ENCODE data around the gene CMTR1.
A peak's percentile ranks its signal among the peaks of the same experiment; 100 is the strongest.
"Not testable (repeated sequence)": the region's sequence is repeated elsewhere in the genome, so short reads cannot be mapped to it uniquely, and the experiment has no call there.

The CMTR1 gene

DNA sequence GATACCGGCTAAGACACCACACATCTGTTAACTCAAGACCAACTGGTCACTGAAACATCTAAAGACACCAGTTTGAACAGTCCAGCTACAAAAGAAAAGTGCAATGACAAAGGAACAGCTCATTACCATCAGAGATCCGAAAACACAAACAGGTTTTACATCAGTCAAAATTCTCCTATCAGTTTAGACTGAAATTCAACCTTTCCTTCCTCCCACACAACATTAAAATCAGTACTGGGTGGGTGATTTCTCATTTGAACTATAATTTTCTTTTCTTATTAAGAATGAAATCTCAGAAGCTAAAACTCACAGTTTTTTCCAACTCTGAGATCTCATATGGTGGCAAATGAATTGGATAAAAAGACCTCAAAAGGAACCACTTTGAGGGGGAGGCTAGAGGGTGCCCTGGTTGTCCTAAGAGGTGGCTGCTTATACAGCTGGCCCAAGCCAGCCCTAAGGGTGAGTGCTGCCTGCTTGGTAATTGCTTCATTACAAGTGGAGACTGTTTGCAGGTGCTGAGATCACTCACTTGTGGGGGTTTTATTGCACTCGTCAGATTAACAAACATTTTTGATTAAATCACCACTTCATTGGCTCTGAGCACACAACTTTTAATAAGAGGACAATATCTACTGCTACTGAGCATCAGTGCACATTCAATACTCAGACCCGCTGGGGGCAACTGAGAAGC is 62.4 kb downstream of the CMTR1 start:
- DNase-seq, result no peak

DNA sequence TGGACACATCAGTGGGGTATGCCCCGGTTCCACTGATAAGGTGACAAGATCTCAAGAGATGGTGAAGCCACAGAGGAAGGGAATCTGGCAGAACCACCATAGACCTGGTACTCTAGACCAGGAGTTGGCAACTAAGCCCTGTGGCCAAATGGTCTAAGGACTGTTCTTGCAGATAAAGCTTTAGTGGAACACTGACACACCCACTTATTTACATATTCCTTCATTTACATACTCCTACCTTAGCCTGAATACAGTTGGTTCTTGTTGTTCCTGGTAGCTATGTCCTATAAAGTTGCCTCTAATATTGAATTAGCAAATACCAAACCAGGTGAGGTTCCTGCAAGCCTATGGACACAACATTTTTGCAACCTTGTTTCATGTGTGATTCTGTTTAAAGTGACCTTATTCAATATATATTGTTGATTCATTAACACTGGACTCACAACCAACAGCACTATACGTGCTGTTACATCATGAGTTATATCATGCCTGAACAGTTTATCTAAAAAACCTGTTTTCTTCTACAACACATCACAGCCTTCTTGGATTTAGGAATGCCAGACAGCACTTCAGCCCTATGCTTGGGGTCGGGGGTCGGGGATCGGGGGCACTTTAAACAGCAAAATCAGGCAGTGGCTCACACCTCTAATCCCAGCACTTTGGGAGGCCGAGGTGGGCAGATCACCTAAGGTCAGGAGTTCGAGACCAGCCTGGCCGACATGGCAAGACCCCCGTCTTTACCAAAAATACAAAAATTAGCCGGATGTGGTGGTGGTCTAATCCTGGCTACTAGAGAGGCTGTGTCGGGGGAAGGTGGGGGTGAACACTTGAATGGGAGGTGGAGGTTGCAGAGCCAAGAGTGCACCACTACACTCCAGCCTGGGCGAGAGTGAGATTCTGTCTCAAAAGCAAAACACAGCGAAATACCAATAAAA is 64.2 kb downstream of the CMTR1 start:
- no peak for DNase-seq

GRCh38 chr6:37499433-37500293 is 66.6 kb downstream of the CMTR1 start, which contains the start of gene CCDC167:
TSS of gene CCDC167 (minus strand) at chr6:37499893. CDS start at chr6:37499863, 30 bp downstream.
- peak; percentile 95 to 96 for DNase-seq

- DNase-seq, result no peak
Observed at GRCh38 chr6:37500294-37500608, 67.2 kb downstream of the CMTR1 start.

DNA sequence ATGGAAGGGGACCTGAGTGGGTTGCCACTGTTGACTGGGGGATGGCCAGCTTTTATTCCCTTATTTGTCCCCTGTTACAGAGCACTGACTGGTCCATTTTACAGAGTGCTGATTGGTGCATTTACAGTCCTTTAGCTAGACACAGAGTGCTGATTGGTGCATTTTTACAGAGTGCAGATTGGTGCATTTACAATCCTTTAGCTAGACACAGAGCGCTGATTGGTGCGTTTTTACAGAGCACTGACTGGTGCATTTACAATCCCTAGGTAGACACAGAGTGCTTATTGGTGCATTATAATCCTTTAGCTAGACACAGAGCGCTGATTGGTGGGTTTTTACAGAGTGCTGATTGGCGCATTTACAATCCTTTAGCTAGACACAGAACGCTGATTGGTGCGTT is 67.9 kb downstream of the CMTR1 start:
- not testable (repeated sequence) for DNase-seq

GRCh38 chr6:37501632-37502491 is 68.8 kb downstream of the CMTR1 start:
- no peak for DNase-seq

- DNase-seq, result peak in 1 of 2 donors; percentile 34
Observed at GRCh38 chr6:37502703-37503291, 69.8 kb downstream of the CMTR1 start.

- DNase-seq, result no peak
Observed at GRCh38 chr6:37503309-37503965, 70.4 kb downstream of the CMTR1 start.

- DNase-seq, result no peak
Observed at GRCh38 chr6:37504024-37504423, 71.0 kb downstream of the CMTR1 start.

- no peak for DNase-seq
Observed at GRCh38 chr6:37506479-37506878, 73.5 kb downstream of the CMTR1 start.

DNA sequence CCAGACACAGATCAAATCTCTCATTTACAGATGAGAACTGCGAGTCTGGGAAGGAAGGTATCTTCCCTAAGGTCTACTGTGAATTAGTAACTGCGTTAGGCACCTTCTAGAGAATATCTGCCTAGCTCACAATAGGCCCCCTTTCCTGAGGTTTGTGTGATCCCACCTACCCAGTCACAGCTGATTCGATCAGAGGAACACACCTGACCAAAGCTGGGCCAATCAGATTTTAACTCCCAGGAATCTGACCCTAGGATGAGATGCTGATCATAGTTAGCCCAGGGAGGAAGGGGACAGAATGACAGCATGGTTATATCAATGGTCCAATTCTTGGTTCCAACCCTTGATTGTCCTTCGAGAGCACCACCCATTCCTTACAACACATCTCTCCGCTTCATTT is 74.1 kb downstream of the CMTR1 start:
- DNase-seq, result no peak

- no peak for DNase-seq
Observed at GRCh38 chr6:37507690-37508421, 74.8 kb downstream of the CMTR1 start.

GRCh38 chr6:37511201-37511600 is 78.2 kb downstream of the CMTR1 start:
- no peak for DNase-seq

- no peak for DNase-seq
Observed at GRCh38 chr6:37511910-37512399, 78.9 kb downstream of the CMTR1 start.

- no peak for DNase-seq
Observed at GRCh38 chr6:37512400-37513011, 79.5 kb downstream of the CMTR1 start.

DNA sequence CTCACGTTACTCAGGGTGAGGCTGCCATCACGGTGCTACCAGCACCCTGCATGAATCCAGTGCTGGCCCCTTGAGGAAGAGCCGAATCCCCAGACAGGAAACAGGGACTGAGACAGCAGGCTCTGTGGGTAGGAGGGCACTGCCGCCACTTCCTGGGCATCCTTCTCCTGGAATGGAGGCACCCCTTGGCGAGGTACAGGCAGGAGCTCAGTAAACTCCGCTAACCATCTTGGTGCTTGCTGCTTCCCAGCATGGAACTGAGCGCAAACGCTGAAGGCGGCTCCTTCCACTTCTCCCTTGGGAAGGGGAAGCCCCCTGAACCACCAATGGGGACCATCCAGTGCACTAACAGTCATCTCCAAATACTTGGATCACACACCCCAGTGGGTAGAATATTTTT is 80.1 kb downstream of the CMTR1 start:
- no peak for DNase-seq

DNA sequence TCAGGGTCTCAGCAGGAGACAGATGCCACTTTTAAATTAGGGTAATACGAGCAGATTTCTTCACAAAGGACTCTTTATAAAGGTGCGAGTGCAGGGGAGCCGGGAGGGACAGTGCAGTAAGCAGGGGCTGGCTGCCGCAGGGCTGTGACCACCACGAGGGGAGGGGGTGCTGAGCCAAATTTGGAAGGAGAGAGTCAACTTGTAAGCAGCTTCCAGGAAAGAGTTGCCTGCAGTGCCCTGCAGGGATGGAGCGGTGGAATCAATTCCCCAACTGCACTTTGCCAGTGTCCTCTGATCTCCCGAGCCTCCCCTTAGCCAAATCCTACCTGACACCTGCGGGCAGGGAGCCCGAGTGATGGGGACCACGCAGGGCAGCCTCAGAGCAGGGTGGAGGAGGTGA is 80.6 kb downstream of the CMTR1 start:
- DNase-seq, result no peak

GRCh38 chr6:37514321-37514771 is 81.3 kb downstream of the CMTR1 start:
- peak; percentile 37 to 38 for DNase-seq

DNA sequence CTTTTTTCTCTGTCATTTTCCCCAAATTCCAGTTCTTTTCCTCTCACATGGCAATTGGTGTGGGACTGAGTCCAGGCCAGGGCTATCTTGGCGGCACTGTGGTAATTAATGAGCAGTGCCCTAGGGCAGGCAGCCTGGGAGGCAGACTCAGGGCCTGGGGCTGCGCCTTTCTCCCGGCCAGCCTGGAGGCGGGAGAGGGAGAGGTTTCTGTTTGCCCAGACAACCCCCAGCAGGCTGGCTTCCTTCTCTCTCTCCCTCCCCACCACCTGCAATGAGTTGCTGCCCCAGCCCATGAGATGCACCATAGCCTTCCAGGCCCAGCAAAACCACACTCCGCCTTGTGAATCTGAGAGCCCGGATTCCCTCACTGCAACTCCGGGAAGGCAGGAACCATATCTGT is 81.8 kb downstream of the CMTR1 start:
- DNase-seq, result no peak

DNA sequence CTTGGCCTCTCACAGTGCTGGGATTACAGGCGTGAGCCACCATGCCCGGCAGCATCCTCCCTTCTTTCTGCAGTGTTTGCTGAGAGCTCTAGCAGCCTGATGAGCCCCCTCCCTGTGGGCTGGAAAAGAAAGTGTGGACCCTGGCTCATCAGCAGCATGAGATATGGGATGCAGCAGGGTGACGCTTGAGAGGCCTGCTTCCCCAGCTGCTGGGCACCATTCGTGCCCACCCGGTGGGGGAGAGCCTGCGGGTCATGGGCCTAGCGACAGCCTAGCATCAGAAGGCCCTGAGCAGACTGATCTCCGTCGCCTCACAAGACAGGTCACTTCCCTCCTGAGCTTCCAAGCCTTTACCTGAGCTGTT is 82.7 kb downstream of the CMTR1 start:
- no peak for DNase-seq
